22Rv1 (cell line): ENCODE results near the gene IRAK4.

Source experiments
- ZFX ChIP-seq: fragments of 450-650 bp; IDR thresholded peaks from 2 replicates; pipeline ENCODE4 v1.6.1; 2017; ENCODE audit warnings: antibody characterized with exemption, borderline replicate concordance
- TF ChIP-seq, protein P1 (sequence below): fragments of 450-650 bp; IDR thresholded peaks from 2 replicates; pipeline ENCODE4 v1.5.1; 2017; ENCODE audit warnings: mild to moderate bottlenecking

DNA sequence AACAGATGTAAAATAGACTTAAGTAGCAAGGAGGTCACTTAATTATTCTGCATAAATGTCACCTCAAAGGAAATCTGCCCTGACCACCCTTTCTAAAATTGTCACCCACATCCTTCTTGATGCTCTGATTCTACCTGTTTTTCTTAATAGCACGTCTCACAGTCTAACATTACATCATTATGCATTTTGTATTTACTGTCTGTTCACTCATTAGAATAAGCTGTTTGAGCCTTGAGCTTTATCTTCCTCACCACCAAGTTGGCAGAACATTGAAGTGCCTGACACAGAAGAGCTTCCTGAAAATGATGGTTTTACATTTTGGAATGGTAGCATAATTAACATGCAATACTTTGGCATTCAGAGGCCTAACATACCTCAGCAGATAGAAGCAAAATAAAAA lies 68.3 kb downstream of the IRAK4 start:
- TF ChIP-seq, protein P1, sequence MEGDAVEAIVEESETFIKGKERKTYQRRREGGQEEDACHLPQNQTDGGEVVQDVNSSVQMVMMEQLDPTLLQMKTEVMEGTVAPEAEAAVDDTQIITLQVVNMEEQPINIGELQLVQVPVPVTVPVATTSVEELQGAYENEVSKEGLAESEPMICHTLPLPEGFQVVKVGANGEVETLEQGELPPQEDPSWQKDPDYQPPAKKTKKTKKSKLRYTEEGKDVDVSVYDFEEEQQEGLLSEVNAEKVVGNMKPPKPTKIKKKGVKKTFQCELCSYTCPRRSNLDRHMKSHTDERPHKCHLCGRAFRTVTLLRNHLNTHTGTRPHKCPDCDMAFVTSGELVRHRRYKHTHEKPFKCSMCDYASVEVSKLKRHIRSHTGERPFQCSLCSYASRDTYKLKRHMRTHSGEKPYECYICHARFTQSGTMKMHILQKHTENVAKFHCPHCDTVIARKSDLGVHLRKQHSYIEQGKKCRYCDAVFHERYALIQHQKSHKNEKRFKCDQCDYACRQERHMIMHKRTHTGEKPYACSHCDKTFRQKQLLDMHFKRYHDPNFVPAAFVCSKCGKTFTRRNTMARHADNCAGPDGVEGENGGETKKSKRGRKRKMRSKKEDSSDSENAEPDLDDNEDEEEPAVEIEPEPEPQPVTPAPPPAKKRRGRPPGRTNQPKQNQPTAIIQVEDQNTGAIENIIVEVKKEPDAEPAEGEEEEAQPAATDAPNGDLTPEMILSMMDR: no peak
- no peak for TF ChIP-seq ZFX
